Measurements from ENCODE around the gene FHOD3. TPM values are rescaled to one million over a fixed set of nuclear protein-coding genes. Genes with fewer than 3 reads are reported as not detected.
A peak's percentile ranks its signal among the peaks of the same experiment; 100 is the strongest.

The FHOD3 gene
- total RNA-seq, 1 donor from 2014 or later, result 5.9 TPM

GRCh38 chr18:36633961-36634412 is 336.5 kb downstream of the FHOD3 start:
- no peak for FAIRE-seq
- no peak overlapping the region for H3K4me2 ChIP-seq (ENCODE audit: low read length)
- H3K4me1 Mint-ChIP-seq (ENCODE audit: low read depth, unreplicated experiment), result peaks cover 20% of the 10 kb centered on the region

GRCh38 chr18:36634573-36635216 is 337.2 kb downstream of the FHOD3 start:
- no peaks in the 10 kb centered on the region for H3K79me2 ChIP-seq (ENCODE audit: insufficient read depth, low read length)
- H3K27me3 ChIP-seq (ENCODE audit: insufficient read depth, low read length), result no peaks in the 10 kb centered on the region
- no peak overlapping the region for H3K9ac ChIP-seq (ENCODE audit: low read length)
- no peaks in the 10 kb centered on the region for H3K9me3 ChIP-seq (ENCODE audit: insufficient read depth, low read depth, low read length)
- TF ChIP-seq EZH2 (IDR thresholded peaks at IDR 0.05; ENCODE audit: insufficient read depth, low read length) (no peak), CTCF (IDR thresholded peaks at IDR 0.05; ENCODE audit: insufficient read depth, low read depth, low read length) (no peak)
- no peaks in the 10 kb centered on the region for H4K20me1 ChIP-seq (ENCODE audit: insufficient read depth, low read length)
- H3K36me3 Mint-ChIP-seq (ENCODE audit: low read depth, unreplicated experiment), result no peaks in the 10 kb centered on the region
- H3K27me3 Mint-ChIP-seq (ENCODE audit: low read depth, unreplicated experiment), result no peaks in the 10 kb centered on the region
- no peak overlapping the region for H2AFZ ChIP-seq (ENCODE audit: low read depth, low read length)
- FAIRE-seq (peak; percentile 5), DNase-seq (ENCODE audit: low read depth) (peak; percentile 44)
- no peak overlapping the region for H3K4me3 ChIP-seq (ENCODE audit: insufficient read depth, low read depth, low read length)
- peak overlapping the region; percentile 52 for H3K4me3 Mint-ChIP-seq (ENCODE audit: unreplicated experiment)
- no peaks in the 10 kb centered on the region for H3K36me3 ChIP-seq (ENCODE audit: insufficient read depth, low read length)
- H3K4me1 Mint-ChIP-seq (ENCODE audit: low read depth, unreplicated experiment), result peaks cover 20% of the 10 kb centered on the region
- H3K27ac ChIP-seq (ENCODE audit: low read depth, low read length), result no peak overlapping the region
- H3K4me2 ChIP-seq (ENCODE audit: low read length), result no peak overlapping the region
- H3K27ac Mint-ChIP-seq (ENCODE audit: unreplicated experiment), result no peak overlapping the region
- H3K9me3 Mint-ChIP-seq (ENCODE audit: unreplicated experiment), result no peaks in the 10 kb centered on the region
- no peaks in the 10 kb centered on the region for H3K4me1 ChIP-seq (ENCODE audit: insufficient read depth, low read length)

More at GRCh38 chr18:36633961-36634412, 336.5 kb downstream of the FHOD3 start:
- H3K9me3 Mint-ChIP-seq (ENCODE audit: unreplicated experiment), result no peaks in the 10 kb centered on the region
- H3K4me3 ChIP-seq (ENCODE audit: insufficient read depth, low read depth, low read length), result no peak overlapping the region
- H3K27ac Mint-ChIP-seq (ENCODE audit: unreplicated experiment), result peak overlapping the region; percentile 84
- H3K27ac ChIP-seq (ENCODE audit: low read depth, low read length), result no peak overlapping the region
- H2AFZ ChIP-seq (ENCODE audit: low read depth, low read length), result no peak overlapping the region
- H3K9ac ChIP-seq (ENCODE audit: low read length), result no peak overlapping the region
- H3K9me3 ChIP-seq (ENCODE audit: insufficient read depth, low read depth, low read length), result no peaks in the 10 kb centered on the region
- H3K36me3 Mint-ChIP-seq (ENCODE audit: low read depth, unreplicated experiment), result no peaks in the 10 kb centered on the region
- H3K27me3 Mint-ChIP-seq (ENCODE audit: low read depth, unreplicated experiment), result no peaks in the 10 kb centered on the region
- H3K4me3 Mint-ChIP-seq (ENCODE audit: unreplicated experiment), result no peak overlapping the region
- no peaks in the 10 kb centered on the region for H4K20me1 ChIP-seq (ENCODE audit: insufficient read depth, low read length)
- H3K79me2 ChIP-seq (ENCODE audit: insufficient read depth, low read length), result no peaks in the 10 kb centered on the region
- no peaks in the 10 kb centered on the region for H3K27me3 ChIP-seq (ENCODE audit: insufficient read depth, low read length)
- no peaks in the 10 kb centered on the region for H3K4me1 ChIP-seq (ENCODE audit: insufficient read depth, low read length)
- TF ChIP-seq EZH2 (IDR thresholded peaks at IDR 0.05; ENCODE audit: insufficient read depth, low read length) (no peak), CTCF (IDR thresholded peaks at IDR 0.05; ENCODE audit: insufficient read depth, low read depth, low read length) (no peak)
- no peak for DNase-seq (ENCODE audit: low read depth)
- no peaks in the 10 kb centered on the region for H3K36me3 ChIP-seq (ENCODE audit: insufficient read depth, low read length)

GRCh38 chr18:36635414-36636096 is 338.0 kb downstream of the FHOD3 start:
- no peaks in the 10 kb centered on the region for H3K27me3 ChIP-seq (ENCODE audit: insufficient read depth, low read length)
- no peak overlapping the region for H3K4me3 ChIP-seq (ENCODE audit: insufficient read depth, low read depth, low read length)
- H3K9me3 ChIP-seq (ENCODE audit: insufficient read depth, low read depth, low read length), result no peaks in the 10 kb centered on the region
- H3K9ac ChIP-seq (ENCODE audit: low read length), result no peak overlapping the region
- H3K4me2 ChIP-seq (ENCODE audit: low read length), result no peak overlapping the region
- H3K27ac ChIP-seq (ENCODE audit: low read depth, low read length), result no peak overlapping the region
- H3K27me3 Mint-ChIP-seq (ENCODE audit: low read depth, unreplicated experiment), result no peaks in the 10 kb centered on the region
- H3K36me3 ChIP-seq (ENCODE audit: insufficient read depth, low read length), result no peaks in the 10 kb centered on the region
- DNase-seq (ENCODE audit: low read depth), result no peak
- H3K79me2 ChIP-seq (ENCODE audit: insufficient read depth, low read length), result no peaks in the 10 kb centered on the region
- FAIRE-seq, result no peak
- no peak overlapping the region for H3K4me3 Mint-ChIP-seq (ENCODE audit: unreplicated experiment)
- H4K20me1 ChIP-seq (ENCODE audit: insufficient read depth, low read length), result no peaks in the 10 kb centered on the region
- peaks cover 26% of the 10 kb centered on the region for H3K4me1 Mint-ChIP-seq (ENCODE audit: low read depth, unreplicated experiment)
- no peak for TF ChIP-seq EZH2 (IDR thresholded peaks at IDR 0.05; ENCODE audit: insufficient read depth, low read length)
- TF ChIP-seq CTCF (IDR thresholded peaks at IDR 0.05; ENCODE audit: insufficient read depth, low read depth, low read length), result no peak
- H3K9me3 Mint-ChIP-seq (ENCODE audit: unreplicated experiment), result no peaks in the 10 kb centered on the region
- H2AFZ ChIP-seq (ENCODE audit: low read depth, low read length), result no peak overlapping the region
- H3K4me1 ChIP-seq (ENCODE audit: insufficient read depth, low read length), result no peaks in the 10 kb centered on the region
- no peak overlapping the region for H3K27ac Mint-ChIP-seq (ENCODE audit: unreplicated experiment)
- H3K36me3 Mint-ChIP-seq (ENCODE audit: low read depth, unreplicated experiment), result no peaks in the 10 kb centered on the region
